Measurements from ENCODE around the gene OR8J3. TPM values are rescaled to one million over a fixed set of nuclear protein-coding genes. Genes with fewer than 3 reads are reported as not detected.
"Not testable (repeated sequence)": the region's sequence is repeated elsewhere in the genome, so short reads cannot be mapped to it uniquely, and the experiment has no call there.

The OR8J3 gene
- not detected for total RNA-seq

- intact Hi-C loops (cut with DNase I) = no loop called here
- DNase-seq (ENCODE audit: low spot score) = no peak
- ATAC-seq = no peak
These were observed at the start of gene OR8J3 for GRCh38 chr11:56140151-56140661. OR8J3 (minus strand) TSS chr11:56140201; CDS start chr11:56137718, 2,483 bp downstream.

- DNase-seq (ENCODE audit: low spot score) (no peak), ATAC-seq (no peak)
- intact Hi-C loops (cut with DNase I) = no loop called here
These were observed 48.6 kb upstream of the OR8J3 start for GRCh38 chr11:56188602-56189001.

GRCh38 chr11:56183459-56183858 lies 43.5 kb upstream of the OR8J3 start:
- ATAC-seq = no peak
- DNase-seq (ENCODE audit: low spot score) = no peak
- intact Hi-C loops (cut with DNase I) = no loop called here

- no peak for DNase-seq (ENCODE audit: low spot score)
- intact Hi-C loops (cut with DNase I) = no loop called here
- no peak for ATAC-seq
These were observed 36.3 kb upstream of the OR8J3 start, which contains the start of gene OR5J2 for GRCh38 chr11:56176318-56176717. OR5J2 (plus strand) TSS chr11:56176618; CDS start chr11:56176618, 0 bp downstream.

- no peak for ATAC-seq
- intact Hi-C loops (cut with DNase I) = no loop called here
These were observed 32.3 kb upstream of the OR8J3 start for GRCh38 chr11:56172256-56172830.

GRCh38 chr11:56163804-56164203 lies 23.8 kb upstream of the OR8J3 start:
- intact Hi-C loops (cut with DNase I) = loop anchor here (5.0 kb wide), 1 partner anchor 282 kb away; the partner anchor contains the start of gene TRIM51
- ATAC-seq = no peak
- no peak for DNase-seq (ENCODE audit: low spot score)

More at GRCh38 chr11:56172256-56172830, 32.3 kb upstream of the OR8J3 start:
- DNase-seq (ENCODE audit: low spot score) = no peak

GRCh38 chr11:56160217-56160616 lies 20.2 kb upstream of the OR8J3 start, which contains the start of gene OR8K5:
OR8K5 (minus strand) TSS chr11:56160317; CDS start chr11:56160317, 0 bp downstream.
- intact Hi-C loops (cut with DNase I) = loop anchor here (5.0 kb wide), 1 partner anchor 278 kb away; the partner anchor contains the start of gene TRIM51

GRCh38 chr11:56152333-56152732 lies 12.3 kb upstream of the OR8J3 start:
- no peak for ATAC-seq

More at GRCh38 chr11:56160217-56160616, 20.2 kb upstream of the OR8J3 start, which contains the start of gene OR8K5:
- ATAC-seq (no peak), DNase-seq (ENCODE audit: low spot score) (no peak)

GRCh38 chr11:56151376-56151775 lies 11.4 kb upstream of the OR8J3 start:
- intact Hi-C loops (cut with DNase I) = no loop called here
- no peak for DNase-seq (ENCODE audit: low spot score)
- ATAC-seq = no peak

More at GRCh38 chr11:56152333-56152732, 12.3 kb upstream of the OR8J3 start:
- intact Hi-C loops (cut with DNase I) = no loop called here
- no peak for DNase-seq (ENCODE audit: low spot score)

- DNase-seq (ENCODE audit: low spot score); intact Hi-C loops (cut with DNase I); ATAC-seq: not testable (repeated sequence)
These were observed 3.7 kb upstream of the OR8J3 start for GRCh38 chr11:56143681-56144080.

- intact Hi-C loops (cut with DNase I) = no loop called here
- no peak for ATAC-seq
- no peak for DNase-seq (ENCODE audit: low spot score)
These were observed 17.9 kb downstream of the OR8J3 start, which contains the start of gene OR8H3 for GRCh38 chr11:56122073-56122472. OR8H3 (plus strand) TSS chr11:56122373; CDS start chr11:56122373, 0 bp downstream.

- intact Hi-C loops (cut with DNase I) = no loop called here
- ATAC-seq = no peak
- no peak for DNase-seq (ENCODE audit: low spot score)
These were observed 36.7 kb downstream of the OR8J3 start, which contains the start of gene OR8H2 for GRCh38 chr11:56103210-56103737. OR8H2 (plus strand) TSS chr11:56103687; CDS start chr11:56105043, 1,356 bp downstream.

GRCh38 chr11:56093008-56093407 lies 47.0 kb downstream of the OR8J3 start, which contains the start of gene OR8I2:
OR8I2 (plus strand) TSS chr11:56093308; CDS start chr11:56093308, 0 bp downstream.
- intact Hi-C loops (cut with DNase I) = no loop called here
- ATAC-seq (no peak), DNase-seq (ENCODE audit: low spot score) (no peak)

- intact Hi-C loops (cut with DNase I) = no loop called here
- ATAC-seq = no peak
- no peak for DNase-seq (ENCODE audit: low spot score)
These were observed 50.3 kb downstream of the OR8J3 start for GRCh38 chr11:56089697-56090096.

Other genes with a start within 250 kb of the OR8J3 start
- gene OR5W2, start 225.6 kb downstream of the OR8J3 start, total RNA-seq = not detected
- not detected for gene OR5I1, start 203.8 kb downstream of the OR8J3 start, total RNA-seq
- gene OR10AG1, start 170.3 kb downstream of the OR8J3 start, total RNA-seq = not detected
- not detected for gene OR5F1, start 145.6 kb downstream of the OR8J3 start, total RNA-seq
- gene OR5AS1, start 112.5 kb downstream of the OR8J3 start, total RNA-seq = not detected
- gene OR8I2, start 46.9 kb downstream of the OR8J3 start, total RNA-seq = not detected
- gene OR8H2, start 36.5 kb downstream of the OR8J3 start, total RNA-seq = not detected
- not detected for gene OR8H3, start 17.8 kb downstream of the OR8J3 start, total RNA-seq
- gene OR8K5, start 20.1 kb upstream of the OR8J3 start, total RNA-seq = not detected
- gene OR5J2, start 36.4 kb upstream of the OR8J3 start, total RNA-seq = not detected
- not detected for gene OR5T2, start 94.1 kb upstream of the OR8J3 start, total RNA-seq
- not detected for gene OR5T3, start 112.1 kb upstream of the OR8J3 start, total RNA-seq
- gene OR5T1, start 134.0 kb upstream of the OR8J3 start, total RNA-seq = not detected
- gene OR8H1, start 152.1 kb upstream of the OR8J3 start, total RNA-seq = not detected
- gene OR8K3, start 174.9 kb upstream of the OR8J3 start, total RNA-seq = not detected
- gene OR8K1, start 205.8 kb upstream of the OR8J3 start, total RNA-seq = not detected
- gene OR8J1, start 214.1 kb upstream of the OR8J3 start, total RNA-seq = not detected
- gene OR8U1, start 235.4 kb upstream of the OR8J3 start, total RNA-seq = not detected

Measured in sciatic nerve (tissue), 2 donors.